SU-DHL-6 (cell line): ENCODE measurements around the gene ZBTB42.
"Not testable (repeated sequence)": the region's sequence is repeated elsewhere in the genome, so short reads cannot be mapped to it uniquely, and the experiment has no call there.

Source experiments
- EZH2phosphoT487 ChIP-seq: fragments of 200-600 bp; sonication (generic), shearing (Covaris generic); conservative IDR thresholded peaks from 2 replicates; pipeline ENCODE4 v1.6.1; 2018; ENCODE audit warnings: mild to moderate bottlenecking, antibody characterized with exemption, low read length, moderate library complexity, mixed read lengths
- TF ChIP-seq, protein P1 (sequence below): fragments of 200-600 bp; sonication (generic); IDR thresholded peaks from one replicate; pipeline ENCODE4 v1.5.1; 2017; ENCODE audit warnings: antibody characterized with exemption, mild to moderate bottlenecking, low read length, moderate library complexity; ENCODE audit not compliant: insufficient read depth, poor library complexity, severe bottlenecking

DNA sequence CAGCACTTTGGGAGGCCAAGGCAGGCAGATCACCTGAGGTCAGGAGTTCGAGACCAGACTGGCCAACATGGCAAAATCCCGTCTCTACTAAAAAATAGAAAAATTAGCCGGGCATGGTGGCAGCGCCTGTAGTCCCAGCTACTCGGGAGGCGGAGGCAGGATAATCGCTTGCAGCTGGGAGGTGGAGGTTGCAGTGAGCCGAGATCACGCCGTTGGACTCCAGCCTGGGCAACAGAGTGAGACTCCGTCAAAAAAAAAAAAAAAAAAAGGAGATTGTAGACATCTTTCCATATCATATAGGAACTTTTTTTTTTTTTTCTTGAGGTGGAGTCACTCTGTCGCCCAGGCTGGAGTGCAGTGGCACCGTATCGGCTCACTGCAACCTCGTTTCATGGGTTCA is 13.8 kb downstream of the ZBTB42 start:
- TF ChIP-seq, protein P1, sequence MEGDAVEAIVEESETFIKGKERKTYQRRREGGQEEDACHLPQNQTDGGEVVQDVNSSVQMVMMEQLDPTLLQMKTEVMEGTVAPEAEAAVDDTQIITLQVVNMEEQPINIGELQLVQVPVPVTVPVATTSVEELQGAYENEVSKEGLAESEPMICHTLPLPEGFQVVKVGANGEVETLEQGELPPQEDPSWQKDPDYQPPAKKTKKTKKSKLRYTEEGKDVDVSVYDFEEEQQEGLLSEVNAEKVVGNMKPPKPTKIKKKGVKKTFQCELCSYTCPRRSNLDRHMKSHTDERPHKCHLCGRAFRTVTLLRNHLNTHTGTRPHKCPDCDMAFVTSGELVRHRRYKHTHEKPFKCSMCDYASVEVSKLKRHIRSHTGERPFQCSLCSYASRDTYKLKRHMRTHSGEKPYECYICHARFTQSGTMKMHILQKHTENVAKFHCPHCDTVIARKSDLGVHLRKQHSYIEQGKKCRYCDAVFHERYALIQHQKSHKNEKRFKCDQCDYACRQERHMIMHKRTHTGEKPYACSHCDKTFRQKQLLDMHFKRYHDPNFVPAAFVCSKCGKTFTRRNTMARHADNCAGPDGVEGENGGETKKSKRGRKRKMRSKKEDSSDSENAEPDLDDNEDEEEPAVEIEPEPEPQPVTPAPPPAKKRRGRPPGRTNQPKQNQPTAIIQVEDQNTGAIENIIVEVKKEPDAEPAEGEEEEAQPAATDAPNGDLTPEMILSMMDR, result not testable (repeated sequence)
- TF ChIP-seq EZH2phosphoT487, result not testable (repeated sequence)
